Sciatic nerve (tissue), 2 donors: Measurements from ENCODE around the gene PTPRD. TPM values are rescaled to one million over a fixed set of nuclear protein-coding genes. Genes with fewer than 3 reads are reported as not detected.

Experiments
- ATAC-seq: fragments of 200-7000 bp; cut with Tn5 transposase; one replicate; pipeline ENCODE4 v1.9.1; 2020; ENCODE audit warnings: mild to moderate bottlenecking, moderate library complexity
- DNase-seq: peaks from one replicate; pipeline ENCODE4 v3.0.0-alpha.2; 2020; ENCODE audit warnings: low spot score
- intact Hi-C: fragments of 100-400 bp; cut with DNase I; formaldehyde crosslinking; loops from one replicate; pipeline ENCODE4 v1.14.2; 2022
- total RNA-seq: library from RNA; stranded (reverse); fragmentation: NEBNext Ultra II Directional; extraction: Animal tissue kit (Norgen Biotek cat#: 25700); gene quantifications from one replicate; pipeline ENCODE4 v1.2.1, GENCODE V29; 2021
- donor health status: DM: no; HTN: no; CAD: no.
- donor health status: DM: no; HTN: no; CAD: no.

The PTPRD gene
- total RNA-seq, 1 donor from 2014 or later, result 4.7 TPM

DNA sequence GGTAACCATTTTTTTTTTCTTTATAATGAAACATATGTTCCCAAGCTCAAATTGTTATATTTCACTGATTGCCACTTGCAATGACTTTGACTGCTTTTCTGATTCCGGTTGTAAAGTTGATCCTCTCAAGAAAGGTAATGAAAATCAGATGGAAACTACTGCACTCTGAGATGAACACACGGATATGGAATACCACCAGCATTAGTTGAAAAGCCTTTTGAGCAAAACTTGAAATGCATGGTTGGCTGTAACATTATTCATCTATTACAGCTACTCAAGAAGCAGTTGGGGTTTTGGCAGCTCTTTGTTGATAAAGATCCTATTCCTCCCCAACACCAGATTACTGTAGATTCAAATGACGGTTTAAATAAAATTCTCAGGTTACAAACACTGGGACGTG lies 2221.7 kb downstream of the PTPRD start:
- intact Hi-C loops, result no loop called here
- DNase-seq (no peak), ATAC-seq (no peak)

DNA sequence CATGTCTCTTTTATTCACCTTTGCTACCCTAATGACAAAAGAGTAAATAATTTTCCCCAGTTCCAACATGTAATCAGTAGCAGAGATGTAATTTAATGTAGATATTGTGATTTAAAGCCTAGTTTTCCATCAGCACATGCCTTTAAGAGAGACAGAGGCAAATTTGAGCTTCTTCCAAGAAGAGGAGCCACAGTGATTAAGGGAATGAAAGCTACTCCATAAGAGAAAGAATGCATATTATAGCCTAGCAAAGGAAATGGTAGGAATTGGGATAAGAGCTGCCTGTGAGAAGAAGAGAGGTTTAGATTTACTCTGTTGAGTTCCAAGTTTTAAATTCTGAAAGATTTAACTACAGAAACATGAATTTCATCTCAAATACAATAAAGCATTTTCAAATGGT lies 2222.2 kb downstream of the PTPRD start:
- intact Hi-C loops, result no loop called here
- DNase-seq, result no peak
- ATAC-seq, result no peak

DNA sequence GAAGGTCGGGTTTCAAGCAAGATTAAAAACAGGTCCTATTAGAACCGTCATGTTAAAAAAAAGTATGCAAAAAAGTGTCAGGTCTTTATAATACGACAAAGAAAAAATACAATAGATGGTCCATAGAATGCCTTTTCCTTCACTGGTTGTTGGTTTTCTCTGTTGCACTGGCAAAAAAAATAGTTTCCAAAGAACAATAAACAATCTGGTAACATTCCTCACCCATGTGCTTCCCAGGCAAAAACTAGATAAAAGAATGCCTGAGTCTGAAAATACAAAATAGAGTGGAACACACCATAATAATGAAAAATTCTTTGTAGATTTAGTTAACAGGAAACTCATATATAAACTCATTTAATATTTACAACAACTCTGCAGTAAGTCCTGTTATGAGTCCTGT lies 2223.3 kb downstream of the PTPRD start:
- intact Hi-C loops, result no loop called here
- DNase-seq, result no peak
- ATAC-seq, result no peak

DNA sequence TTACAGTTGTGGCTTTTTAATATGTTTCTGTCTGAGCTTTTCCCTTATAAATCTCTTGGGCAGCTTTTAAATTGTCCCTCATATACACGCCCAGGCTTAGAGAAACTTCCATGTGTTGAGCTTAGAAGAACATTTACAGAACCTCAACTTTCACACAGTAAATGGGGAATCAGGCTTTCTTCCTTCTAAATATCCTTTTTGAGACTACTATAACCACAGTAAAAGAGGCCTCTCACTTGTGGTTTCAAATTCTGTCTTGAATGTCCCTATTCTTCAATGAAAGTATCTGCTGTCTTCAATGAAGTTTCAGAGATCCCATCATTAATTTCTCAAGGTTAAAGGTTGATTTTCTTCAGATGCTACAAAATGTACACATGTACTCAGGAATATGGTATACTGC lies 2224.7 kb downstream of the PTPRD start:
- DNase-seq, result no peak
- intact Hi-C loops, result no loop called here
- no peak for ATAC-seq

DNA sequence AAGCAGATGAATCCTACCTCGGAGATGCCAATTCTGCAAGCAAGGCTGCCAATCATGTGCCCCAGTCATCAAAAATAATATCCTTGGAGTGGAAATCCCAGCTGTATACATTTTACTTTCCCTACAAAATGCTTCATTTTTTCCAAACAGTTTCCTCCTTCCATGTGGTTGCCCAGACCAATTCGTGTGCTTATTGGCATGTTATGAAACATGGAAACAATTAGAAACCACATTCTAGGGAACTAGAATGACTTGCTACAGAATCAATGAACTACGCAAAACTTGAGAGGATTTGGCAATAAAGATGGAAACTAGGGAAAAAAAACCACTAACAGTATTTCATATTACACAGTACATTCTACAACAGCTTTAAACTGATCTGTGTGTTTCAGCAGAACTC lies 2228.7 kb downstream of the PTPRD start:
- ATAC-seq, result no peak
- no peak for DNase-seq
- intact Hi-C loops, result no loop called here

DNA sequence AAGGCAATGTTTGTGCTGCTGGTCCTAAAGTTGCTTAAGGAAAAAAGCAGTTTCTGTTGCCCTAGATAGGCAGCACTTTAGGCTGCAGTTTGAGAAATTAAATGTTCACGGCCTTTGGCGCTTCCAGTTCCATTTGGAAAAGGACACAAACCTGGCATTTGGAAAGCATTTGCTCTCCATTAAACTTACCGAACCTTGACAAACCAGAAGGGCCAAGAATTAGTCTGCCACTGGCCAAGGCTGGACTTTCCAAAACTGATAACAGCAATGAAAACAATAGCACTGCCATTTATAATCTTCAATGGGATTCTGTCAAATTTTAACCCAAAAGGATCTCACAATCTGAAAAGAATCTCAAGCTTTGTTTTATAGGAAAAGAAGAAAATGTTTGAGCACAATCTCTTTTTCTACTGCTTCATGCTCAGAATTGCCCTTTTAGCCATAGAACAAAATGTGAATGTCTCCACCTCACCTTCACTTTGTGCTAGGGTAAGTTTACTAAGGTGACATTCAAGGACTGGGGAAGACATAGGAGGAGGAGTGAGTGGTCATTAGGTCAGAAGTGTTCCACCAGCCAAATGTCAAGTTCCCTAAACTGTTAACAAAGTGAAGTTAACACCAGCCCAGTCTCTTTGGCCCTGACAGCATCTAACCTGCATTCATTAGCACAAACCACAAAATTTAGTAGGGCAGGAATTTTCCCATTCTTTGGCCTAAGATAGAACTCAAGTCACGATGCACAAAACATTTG lies 2229.8 kb downstream of the PTPRD start:
- no peak for DNase-seq
- no peak for ATAC-seq
- intact Hi-C loops, result no loop called here

DNA sequence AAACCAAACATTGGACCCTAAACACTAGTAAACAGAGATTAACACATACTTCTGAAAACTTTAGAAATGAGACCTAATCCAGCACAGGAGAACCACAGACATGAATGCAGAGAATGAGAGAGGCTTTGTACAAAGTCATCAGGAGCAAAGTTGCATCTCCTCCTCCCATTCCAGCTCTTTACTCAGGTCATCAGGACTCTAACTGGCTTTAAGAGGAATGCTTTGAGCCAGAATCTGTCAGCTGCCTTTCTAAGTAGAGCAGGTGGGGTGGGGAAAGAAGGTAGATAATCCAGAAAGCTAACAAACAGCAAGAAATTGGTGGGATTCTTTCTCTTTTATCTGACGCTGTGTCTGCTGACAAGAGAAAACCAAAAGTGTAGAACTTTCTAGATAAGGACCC lies 2230.5 kb downstream of the PTPRD start:
- ATAC-seq (no peak), DNase-seq (no peak)
- intact Hi-C loops, result no loop called here

DNA sequence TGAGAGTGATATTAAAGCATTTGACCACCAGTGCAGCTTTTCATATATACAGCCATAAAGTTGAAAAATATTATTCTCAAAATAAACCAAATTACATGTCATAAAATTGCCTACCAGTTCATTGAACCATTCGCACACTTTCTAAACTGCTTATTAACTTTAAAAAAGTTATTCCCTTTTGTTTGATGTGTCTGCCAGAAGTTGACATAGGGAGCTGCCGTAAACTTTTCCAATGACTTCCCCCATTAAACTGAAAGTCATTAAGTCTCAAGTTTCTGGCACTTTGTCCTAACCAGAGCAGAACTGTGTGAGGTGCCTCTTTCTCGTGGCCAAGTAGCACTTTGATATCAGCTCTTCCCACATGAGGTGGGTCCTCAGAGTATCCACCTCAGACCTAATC lies 2231.2 kb downstream of the PTPRD start:
- ATAC-seq, result no peak
- DNase-seq, result no peak
- intact Hi-C loops, result no loop called here

DNA sequence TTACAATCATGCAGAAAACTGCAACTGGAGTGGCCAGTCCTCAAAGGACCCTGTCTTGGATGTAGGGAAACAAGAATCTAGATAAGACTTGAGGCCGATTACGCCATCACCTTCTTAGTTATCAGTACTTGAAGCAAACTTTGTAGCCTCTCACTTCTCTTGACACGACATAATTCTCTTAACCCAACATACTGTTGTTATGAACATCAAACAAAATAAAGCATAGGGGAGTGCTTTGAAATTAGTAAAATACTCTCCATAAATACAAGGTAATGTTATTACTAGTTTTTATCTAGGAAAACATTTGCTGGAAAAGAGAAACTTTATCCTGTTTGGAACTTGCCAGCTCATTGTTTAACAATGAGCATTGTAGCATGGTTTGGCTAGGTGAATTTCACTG lies 2238.3 kb downstream of the PTPRD start:
- intact Hi-C loops, result no loop called here
- DNase-seq (no peak), ATAC-seq (no peak)

DNA sequence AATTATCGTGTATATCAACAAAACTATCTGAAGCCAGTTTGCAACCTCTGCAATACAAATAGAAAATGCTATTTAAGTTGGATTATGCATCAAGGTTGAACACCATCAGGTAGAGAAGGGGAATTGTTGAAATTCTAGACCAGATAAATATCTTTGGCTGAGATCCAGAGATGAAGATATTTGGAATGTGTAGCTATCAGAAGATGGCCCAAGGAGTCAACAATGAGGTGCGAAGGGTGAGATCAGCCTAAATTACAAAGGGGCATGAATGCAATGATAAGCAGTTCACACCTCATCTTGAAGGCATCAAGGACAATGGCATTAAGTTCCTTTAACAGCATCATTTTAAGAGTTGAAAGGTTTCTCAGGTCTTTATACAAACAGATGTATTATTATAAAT lies 2241.1 kb downstream of the PTPRD start:
- DNase-seq, result no peak

DNA sequence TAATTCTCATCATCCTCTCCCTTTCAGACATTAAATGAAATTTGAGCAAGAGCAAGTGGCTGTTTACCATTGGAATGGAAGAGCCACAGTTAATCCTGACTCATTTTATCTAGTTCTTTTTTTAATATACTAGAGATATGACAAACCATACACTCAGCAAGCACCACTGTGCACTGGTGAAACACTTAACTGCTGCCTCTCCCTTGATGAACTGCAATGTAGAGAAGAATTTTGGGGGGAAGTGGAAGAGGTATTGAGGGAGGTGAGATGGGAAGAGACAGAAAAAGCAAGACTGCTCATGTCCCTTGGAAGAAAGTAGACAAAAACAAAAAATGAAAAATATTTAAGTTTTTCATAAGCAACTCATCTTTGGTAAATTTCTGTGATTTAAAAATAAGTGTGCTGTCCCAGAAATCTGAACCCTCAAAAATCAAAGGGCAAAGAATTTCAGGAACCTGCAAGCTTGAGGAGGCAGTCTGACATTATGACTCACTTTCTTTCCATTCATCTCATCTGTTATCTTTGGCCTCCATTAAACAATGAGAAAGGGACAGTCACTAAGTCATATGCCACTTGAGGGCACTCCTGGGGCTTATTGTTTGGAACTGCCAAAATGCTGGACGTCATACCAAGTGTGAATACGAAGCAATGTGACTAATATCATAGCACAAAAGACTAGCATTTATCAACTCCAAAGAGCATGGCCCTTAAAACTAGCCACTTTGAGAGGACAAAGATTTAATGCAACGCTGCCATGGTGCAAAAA lies 2246.5 kb downstream of the PTPRD start:
- intact Hi-C loops, result no loop called here
- ATAC-seq, result no peak

More for the DNA sequence above, 2241.1 kb downstream of the PTPRD start:
- intact Hi-C loops, result no loop called here
- ATAC-seq, result no peak

DNA sequence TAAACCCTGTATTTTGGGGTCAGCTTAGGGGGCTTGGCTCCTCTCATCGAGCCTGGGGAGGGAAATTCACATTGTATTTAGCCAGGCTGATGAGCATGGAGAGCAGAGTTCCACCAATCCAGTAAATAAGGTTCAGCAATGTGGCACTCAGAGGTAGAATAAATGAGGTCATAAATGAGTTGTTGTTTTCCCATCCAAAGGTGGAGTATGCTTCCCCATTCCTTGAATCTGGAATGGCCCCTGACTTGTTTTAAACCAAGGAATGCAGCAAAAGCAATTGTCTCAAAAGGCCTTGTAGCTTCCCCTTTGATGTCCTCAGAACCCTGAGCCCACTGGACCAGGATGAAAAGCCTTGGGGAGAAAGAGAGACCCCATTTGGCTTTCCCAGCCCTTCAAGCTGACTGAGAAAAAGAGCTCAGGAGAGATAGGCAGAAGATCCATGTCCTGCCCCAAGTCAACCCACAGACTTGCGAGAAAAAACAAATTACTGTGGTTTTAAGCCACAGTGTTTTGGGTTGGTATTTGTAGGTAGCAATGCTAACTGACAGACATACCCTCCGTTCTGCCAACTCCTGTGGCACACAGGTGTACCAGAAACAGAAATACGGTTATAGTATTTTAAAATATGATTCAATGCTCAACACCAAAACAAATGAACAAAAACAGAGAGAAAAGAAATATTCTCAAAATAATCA lies 2247.2 kb downstream of the PTPRD start:
- no peak for ATAC-seq
- no peak for DNase-seq
- intact Hi-C loops, result no loop called here

More for the DNA sequence above, 2246.5 kb downstream of the PTPRD start:
- DNase-seq, result no peak

DNA sequence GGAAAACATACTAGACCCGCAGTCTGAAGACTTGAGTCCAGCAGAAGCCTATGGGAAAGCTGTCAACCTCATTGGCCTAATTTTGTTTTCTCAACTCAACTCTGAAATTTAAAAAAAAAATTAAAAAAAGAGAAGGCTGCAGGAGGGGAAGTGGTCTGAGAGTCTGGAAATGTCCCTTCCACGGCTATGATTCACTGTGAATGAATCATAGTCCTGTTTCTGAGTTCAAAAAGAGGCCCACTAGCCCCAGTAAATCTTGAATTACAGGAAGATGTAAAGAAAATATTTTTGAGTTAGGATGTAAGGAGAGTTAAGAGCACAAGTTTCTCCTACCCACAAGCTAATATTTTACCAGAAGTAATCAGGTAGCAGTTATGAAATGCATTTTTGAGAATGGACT lies 2247.8 kb downstream of the PTPRD start:
- DNase-seq, result no peak
- ATAC-seq, result no peak
- intact Hi-C loops, result no loop called here

DNA sequence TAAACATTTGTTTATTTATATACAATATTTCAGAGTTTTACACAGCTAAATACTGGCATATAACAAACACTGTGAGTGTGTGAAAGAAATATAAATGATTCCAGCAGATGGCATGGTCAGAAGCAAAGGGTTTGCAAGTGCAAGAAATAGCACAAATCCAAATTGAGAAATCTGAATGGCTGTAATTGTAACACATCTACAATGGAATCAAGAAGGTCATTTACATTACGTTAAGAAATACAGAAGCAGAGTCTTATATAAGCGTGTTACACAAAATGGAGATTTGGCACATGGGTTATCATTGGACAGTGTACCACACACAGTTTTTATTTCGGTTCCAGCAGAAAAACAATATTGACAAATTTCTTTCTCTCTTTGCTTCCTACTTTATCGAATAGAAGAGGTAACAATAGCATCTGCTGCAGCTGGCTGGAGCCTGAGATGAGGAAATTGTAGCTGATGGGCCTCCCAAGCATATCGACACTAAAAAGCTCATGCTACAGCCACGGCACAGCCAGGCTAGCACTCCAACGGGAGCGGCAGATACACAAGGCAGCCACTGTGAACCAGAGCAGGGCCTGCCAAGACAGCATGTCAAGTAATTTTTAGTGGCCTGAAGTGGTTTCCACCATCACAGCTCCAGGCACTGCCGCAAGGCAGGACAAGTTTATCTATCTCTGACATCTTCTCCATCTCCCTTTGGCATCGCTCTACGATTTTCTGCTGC lies 2248.6 kb downstream of the PTPRD start:
- intact Hi-C loops, result no loop called here
- no peak for DNase-seq
- ATAC-seq, result no peak

DNA sequence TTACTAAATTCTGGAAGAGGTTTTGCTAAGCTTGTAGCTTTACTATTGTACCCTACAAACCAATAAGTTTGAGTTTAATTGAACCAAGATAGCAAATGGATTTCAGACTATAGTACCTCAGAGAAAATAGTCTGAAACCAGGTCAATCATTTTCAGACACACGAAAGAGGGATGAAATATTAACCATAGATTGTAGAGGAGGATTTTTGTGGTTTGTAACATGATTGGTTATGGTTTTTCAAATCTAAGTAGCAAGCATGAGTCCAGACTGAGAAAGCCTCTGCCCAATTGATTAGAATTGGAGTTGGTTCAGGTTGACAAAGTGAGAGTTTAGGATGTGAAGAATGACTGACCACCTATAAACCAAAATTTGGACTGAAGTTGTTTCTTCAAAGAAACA lies 2250.6 kb downstream of the PTPRD start:
- intact Hi-C loops, result no loop called here
- DNase-seq, result no peak

DNA sequence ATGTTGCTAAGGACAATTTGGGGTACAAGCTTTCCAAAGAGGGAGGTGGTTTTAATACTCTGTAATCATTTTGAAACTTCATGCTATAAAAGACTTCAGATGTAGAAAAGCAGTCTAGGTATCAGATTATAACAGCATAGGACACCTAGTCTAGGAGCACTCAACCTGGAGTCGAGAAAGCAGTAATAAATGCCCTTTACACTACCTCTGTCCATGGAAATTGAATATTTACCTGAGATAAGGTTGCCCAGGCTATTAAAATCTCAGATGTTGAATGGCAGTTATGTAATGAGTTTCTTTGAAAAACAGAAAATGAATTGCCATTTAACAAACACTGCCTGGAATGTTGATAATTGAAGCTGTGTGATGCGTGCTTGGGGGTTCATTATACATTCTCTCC lies 2251.4 kb downstream of the PTPRD start:
- DNase-seq, result no peak
- intact Hi-C loops, result no loop called here
- no peak for ATAC-seq

More for the DNA sequence above, 2250.6 kb downstream of the PTPRD start:
- no peak for ATAC-seq

DNA sequence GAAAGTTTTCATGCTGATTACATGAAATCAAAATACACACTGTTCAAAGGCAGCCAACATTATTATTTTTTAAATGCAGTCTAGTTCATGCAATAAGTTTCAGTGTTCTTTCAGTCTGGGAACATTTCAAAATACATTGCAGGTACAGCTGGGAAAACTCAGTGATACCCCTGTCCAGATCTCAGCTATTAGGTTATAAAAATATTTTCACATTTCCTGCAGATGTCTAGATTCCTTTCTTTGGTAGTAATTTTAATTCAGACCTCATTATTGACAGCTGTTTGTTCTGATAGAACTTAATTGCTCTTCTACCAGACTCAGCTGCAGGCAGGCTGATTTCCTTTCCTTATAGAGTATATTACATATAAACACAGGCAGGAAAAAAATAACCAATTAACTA lies 2256.4 kb downstream of the PTPRD start:
- intact Hi-C loops, result no loop called here
- ATAC-seq (no peak), DNase-seq (no peak)

DNA sequence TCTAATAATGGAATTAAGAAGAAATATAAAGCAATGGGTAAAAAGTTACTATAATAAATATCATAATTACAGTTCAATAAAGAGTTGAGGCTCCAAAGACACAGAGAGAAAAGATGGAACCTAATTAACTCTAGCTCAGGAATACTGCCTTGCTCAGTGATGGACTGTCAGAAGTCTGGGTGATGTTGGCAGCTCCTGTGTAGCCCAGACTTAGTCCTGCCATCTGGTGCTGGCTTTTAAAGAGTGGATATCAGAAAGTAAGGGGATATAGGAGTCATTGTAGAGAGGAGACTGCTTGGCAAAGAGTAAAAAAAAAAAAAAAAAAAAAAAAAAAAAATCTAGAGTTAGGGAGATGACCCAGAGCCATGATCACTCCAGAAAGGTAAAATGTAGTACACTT lies 2261.4 kb downstream of the PTPRD start:
- no peak for ATAC-seq
- intact Hi-C loops, result no loop called here

DNA sequence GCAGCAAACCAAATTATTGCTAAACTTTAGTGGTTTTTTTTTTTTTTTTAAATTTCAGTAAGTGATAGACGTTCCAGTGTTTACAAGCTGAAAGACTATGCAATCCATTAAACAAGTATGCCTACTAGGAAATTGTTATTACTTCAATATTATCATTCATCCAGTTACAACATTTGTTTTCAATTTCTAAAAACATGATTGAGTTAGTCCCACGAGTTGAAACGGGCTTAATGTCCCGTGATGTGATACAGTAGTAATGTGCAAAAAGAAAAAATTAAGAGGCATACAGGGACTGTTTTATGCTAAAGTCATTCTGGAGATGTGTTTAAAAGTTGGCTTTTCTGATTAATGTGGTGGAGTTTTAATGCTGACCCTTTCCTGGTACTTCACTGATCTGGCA lies 2262.9 kb downstream of the PTPRD start:
- ATAC-seq (no peak), DNase-seq (no peak)
- intact Hi-C loops, result no loop called here

More for the DNA sequence above, 2261.4 kb downstream of the PTPRD start:
- DNase-seq, result no peak
